HL-60 (cell line): ENCODE data around the gene SETD1B.
A peak's percentile ranks its signal among the peaks of the same experiment; 100 is the strongest.

Experiments used
- DNase-seq, 2 experiments: peaks; one replicate each; pipeline ENCODE4 v3.0.0-alpha.2; 2010 to 2020; ENCODE audit warnings: low read depth in 1 of 2, low spot score in 1 of 2
- H3K27ac ChIP-seq: fragments of 250-450 bp; sonication (Bioruptor Pico); replicated peaks from 2 replicates; pipeline ENCODE4 v1.5.1; 2020; ENCODE audit warnings: mild to moderate bottlenecking, moderate library complexity
- H3K27me3 ChIP-seq: fragments of 250-450 bp; sonication (Bioruptor Pico); 2 replicates; pipeline ENCODE4 v1.5.1; 2021; ENCODE audit warnings: mild to moderate bottlenecking, moderate library complexity; ENCODE audit not compliant: insufficient read depth, poor library complexity, severe bottlenecking
- H3K4me3 ChIP-seq: replicated peaks from 2 replicates; pipeline ENCODE4 v1.5.1; 2011; ENCODE audit warnings: mild to moderate bottlenecking, control low read depth, low read length; ENCODE audit not compliant: insufficient read depth
- CTCF ChIP-seq: IDR thresholded peaks from one replicate; pipeline ENCODE4 v1.5.1; 2011; ENCODE audit warnings: low read length, control low read depth, inconsistent platforms; ENCODE audit not compliant: insufficient read depth
- GABPA ChIP-seq: IDR thresholded peaks from 2 replicates; pipeline ENCODE4 v1.6.1; 2012; ENCODE audit warnings: low read depth
- POLR2AphosphoS5 ChIP-seq: IDR thresholded peaks from 2 replicates; pipeline ENCODE4 v1.6.1; 2012; ENCODE audit warnings: low read depth
- REST ChIP-seq: IDR thresholded peaks from 2 replicates; pipeline ENCODE4 v1.6.1; 2012; ENCODE audit warnings: low read depth; ENCODE audit not compliant: insufficient replicate concordance
- SPI1 ChIP-seq: IDR thresholded peaks from 2 replicates; pipeline ENCODE4 v1.6.1; 2012; ENCODE audit warnings: low read depth, mild to moderate bottlenecking, borderline replicate concordance

The SETD1B gene

GRCh38 chr12:121802485-121802842, 1.3 kb upstream of the SETD1B start:
- H3K27ac ChIP-seq: peak overlapping the region; percentile 98
- DNase-seq: no peak
- TF ChIP-seq SPI1 (no peak), GABPA (no peak), POLR2AphosphoS5 (no peak), CTCF (no peak), REST (no peak)

GRCh38 chr12:121802843-121803698, 738 bp upstream of the SETD1B start:
- peak; percentile 84 to 95 for DNase-seq
- H3K4me3 ChIP-seq: peak overlapping the region; percentile 46
- no peaks in the 10 kb centered on the region for H3K27me3 ChIP-seq
- 0 out of 2 replicates have a peak, but pooled peaks have one; percentile 22 for TF ChIP-seq SPI1
- peak; percentile 75 for TF ChIP-seq POLR2AphosphoS5
- TF ChIP-seq REST: peak; percentile 70
- TF ChIP-seq GABPA: no peak
- TF ChIP-seq CTCF: no peak
- H3K27ac ChIP-seq: peak overlapping the region; percentile 98

More at GRCh38 chr12:121802485-121802842, 1.3 kb upstream of the SETD1B start:
- peak overlapping the region; percentile 46 for H3K4me3 ChIP-seq
- no peaks in the 10 kb centered on the region for H3K27me3 ChIP-seq

GRCh38 chr12:121804417-121805111, 755 bp downstream of the SETD1B start:
- peak in 1 of 2 experiments; percentile 80 for DNase-seq
- peak overlapping the region; percentile 91 for H3K27ac ChIP-seq
- H3K4me3 ChIP-seq: peak overlapping the region; percentile 82
- H3K27me3 ChIP-seq: no peaks in the 10 kb centered on the region
- TF ChIP-seq CTCF (no peak), POLR2AphosphoS5 (no peak), GABPA (no peak), SPI1 (no peak), REST (no peak)
